Nephron progenitor cell (in vitro differentiated cells): ENCODE measurements around the gene TMEM151B.
"Not testable (repeated sequence)": the region's sequence is repeated elsewhere in the genome, so short reads cannot be mapped to it uniquely, and the experiment has no call there.

Experiments used
- DNase-seq: peaks from one replicate; pipeline ENCODE4 v3.0.0; 2021
- H3K27ac Mint-ChIP-seq: 2 replicates; pipeline ENCODE4 v1.8.0; 2021; ENCODE audit warnings: mild to moderate bottlenecking, moderate library complexity, mixed read lengths
- H3K27me3 Mint-ChIP-seq: 2 replicates; pipeline ENCODE4 v1.8.0; 2021; ENCODE audit warnings: mild to moderate bottlenecking, low read depth, mixed read lengths; ENCODE audit not compliant: poor library complexity
- H3K36me3 Mint-ChIP-seq: 2 replicates; pipeline ENCODE4 v1.8.0; 2021; ENCODE audit warnings: low read depth, mixed read lengths
- H3K4me1 Mint-ChIP-seq: 2 replicates; pipeline ENCODE4 v1.8.0; 2021; ENCODE audit warnings: mixed read lengths
- H3K4me3 Mint-ChIP-seq: 2 replicates; pipeline ENCODE4 v1.8.0; 2021; ENCODE audit warnings: mild to moderate bottlenecking, moderate library complexity, mixed read lengths
- H3K9me3 Mint-ChIP-seq: 2 replicates; pipeline ENCODE4 v1.8.0; 2021; ENCODE audit warnings: mild to moderate bottlenecking, moderate library complexity, mixed read lengths
- TF ChIP-seq, protein P1 (sequence below): fragments of 200-600 bp; sonication (generic); IDR thresholded peaks from 2 replicates; pipeline ENCODE4 v1.5.0; 2021; ENCODE audit warnings: antibody characterized with exemption

The TMEM151B gene

DNA sequence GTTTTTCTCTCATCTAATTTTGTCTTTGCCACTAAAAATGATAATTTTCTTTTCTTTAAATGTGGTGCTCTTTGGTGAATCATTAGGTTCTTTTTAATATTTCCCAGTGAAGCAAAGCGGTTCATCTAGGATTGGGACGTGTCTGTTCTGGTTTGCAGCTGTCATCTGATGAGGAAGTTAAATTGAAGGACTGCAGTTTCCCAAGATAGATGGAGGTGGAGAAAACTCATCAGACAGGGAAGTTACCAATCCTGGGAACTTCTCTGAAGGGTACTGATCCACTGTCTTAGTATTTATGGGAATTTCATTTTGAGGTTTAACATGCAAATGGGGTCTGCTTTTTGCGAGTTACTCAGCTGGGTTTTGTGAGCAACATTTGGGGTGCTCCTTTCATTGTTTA is 45.3 kb downstream of the TMEM151B start:
- Mint-ChIP-seq H3K9me3 (no peaks in the 10 kb centered on the region), H3K27me3 (peaks cover 39% of the 10 kb centered on the region), H3K36me3 (peaks cover 14% of the 10 kb centered on the region), H3K27ac (no peak overlapping the region), H3K4me3 (no peak overlapping the region), H3K4me1 (peaks cover 21% of the 10 kb centered on the region)
- DNase-seq: no peak
- TF ChIP-seq, protein P1, sequence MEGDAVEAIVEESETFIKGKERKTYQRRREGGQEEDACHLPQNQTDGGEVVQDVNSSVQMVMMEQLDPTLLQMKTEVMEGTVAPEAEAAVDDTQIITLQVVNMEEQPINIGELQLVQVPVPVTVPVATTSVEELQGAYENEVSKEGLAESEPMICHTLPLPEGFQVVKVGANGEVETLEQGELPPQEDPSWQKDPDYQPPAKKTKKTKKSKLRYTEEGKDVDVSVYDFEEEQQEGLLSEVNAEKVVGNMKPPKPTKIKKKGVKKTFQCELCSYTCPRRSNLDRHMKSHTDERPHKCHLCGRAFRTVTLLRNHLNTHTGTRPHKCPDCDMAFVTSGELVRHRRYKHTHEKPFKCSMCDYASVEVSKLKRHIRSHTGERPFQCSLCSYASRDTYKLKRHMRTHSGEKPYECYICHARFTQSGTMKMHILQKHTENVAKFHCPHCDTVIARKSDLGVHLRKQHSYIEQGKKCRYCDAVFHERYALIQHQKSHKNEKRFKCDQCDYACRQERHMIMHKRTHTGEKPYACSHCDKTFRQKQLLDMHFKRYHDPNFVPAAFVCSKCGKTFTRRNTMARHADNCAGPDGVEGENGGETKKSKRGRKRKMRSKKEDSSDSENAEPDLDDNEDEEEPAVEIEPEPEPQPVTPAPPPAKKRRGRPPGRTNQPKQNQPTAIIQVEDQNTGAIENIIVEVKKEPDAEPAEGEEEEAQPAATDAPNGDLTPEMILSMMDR: no peak

DNA sequence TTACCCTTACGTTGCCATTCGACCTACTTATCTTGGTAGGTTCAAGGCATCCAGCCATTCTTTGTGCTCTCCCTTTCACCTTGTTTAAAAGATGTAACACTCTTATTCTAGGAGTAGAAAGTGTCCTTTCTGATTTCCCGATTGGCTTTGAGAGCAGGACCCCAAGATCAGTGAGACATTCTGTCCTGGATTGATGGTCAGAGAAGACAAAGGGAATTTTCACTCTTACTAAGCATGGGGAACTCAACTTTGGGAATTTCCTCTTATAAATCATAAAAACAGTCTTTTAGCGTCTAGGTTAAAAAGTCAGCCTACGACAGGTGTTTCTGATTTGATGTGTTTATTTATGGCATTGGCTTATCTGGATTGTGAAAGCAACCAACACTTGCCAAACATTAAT is 45.7 kb downstream of the TMEM151B start:
- Mint-ChIP-seq H3K36me3 (peaks cover 10% of the 10 kb centered on the region), H3K4me3 (no peak overlapping the region), H3K27ac (no peak overlapping the region), H3K9me3 (no peaks in the 10 kb centered on the region), H3K4me1 (peaks cover 21% of the 10 kb centered on the region), H3K27me3 (peaks cover 41% of the 10 kb centered on the region)
- DNase-seq: no peak
- TF ChIP-seq, protein P1: no peak

- Mint-ChIP-seq H3K4me3 (no peak overlapping the region), H3K27ac (no peak overlapping the region), H3K27me3 (peaks cover 46% of the 10 kb centered on the region), H3K9me3 (no peaks in the 10 kb centered on the region), H3K36me3 (peaks cover 5% of the 10 kb centered on the region), H3K4me1 (peaks cover 20% of the 10 kb centered on the region)
- TF ChIP-seq, protein P1: no peak
- no peak for DNase-seq
Observed at GRCh38 chr6:44316481-44316880, 46.2 kb downstream of the TMEM151B start.

DNA sequence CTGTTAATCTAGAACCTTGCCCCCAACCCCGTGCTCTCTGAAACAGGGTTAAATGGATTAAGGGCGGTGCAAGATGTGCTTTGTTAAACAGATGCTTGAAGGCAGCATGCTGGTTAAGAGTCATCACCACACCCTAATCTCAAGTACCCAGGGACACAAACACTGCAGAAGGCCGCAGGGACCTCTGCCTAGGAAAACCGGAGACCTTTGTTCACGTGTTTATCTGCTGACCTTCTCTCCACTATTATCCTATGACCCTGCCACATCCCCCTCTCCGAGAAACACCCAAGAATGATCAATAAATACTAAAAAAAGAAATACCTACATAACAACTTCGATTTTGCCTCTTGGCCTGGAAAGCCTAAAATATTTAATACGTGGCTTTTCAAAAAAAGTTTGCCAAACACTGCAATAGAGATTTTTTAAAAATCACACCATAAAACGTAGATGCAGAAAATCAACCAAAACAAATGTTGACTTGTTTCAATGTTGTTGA is 46.9 kb downstream of the TMEM151B start:
- DNase-seq, H3K4me3 Mint-ChIP-seq, H3K27ac Mint-ChIP-seq, H3K9me3 Mint-ChIP-seq, H3K36me3 Mint-ChIP-seq: not testable (repeated sequence)
- Mint-ChIP-seq H3K27me3 (peaks cover 48% of the 10 kb centered on the region), H3K4me1 (peaks cover 13% of the 10 kb centered on the region)

DNA sequence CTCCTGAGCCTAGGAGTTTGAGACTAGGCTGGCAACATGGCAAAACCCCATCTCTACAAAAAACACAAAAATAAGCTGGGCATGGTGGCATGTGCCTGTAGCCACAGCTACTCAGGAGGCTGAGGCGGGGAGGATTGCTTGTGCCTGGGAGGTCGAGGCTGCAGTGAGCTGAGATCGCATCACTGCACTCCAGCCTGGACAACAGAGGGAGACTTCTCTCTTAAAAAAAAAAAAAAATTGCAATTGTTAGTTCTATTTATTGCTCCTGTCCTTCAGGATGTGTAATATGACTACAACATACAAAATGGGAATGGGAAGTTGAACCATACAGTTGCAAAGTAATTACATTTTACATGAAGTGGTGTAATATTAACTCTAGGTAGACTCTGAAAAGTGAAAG is 51.0 kb downstream of the TMEM151B start:
- DNase-seq: no peak
- Mint-ChIP-seq H3K27ac (no peak overlapping the region), H3K27me3 (peaks cover 45% of the 10 kb centered on the region), H3K9me3 (no peaks in the 10 kb centered on the region), H3K36me3 (no peaks in the 10 kb centered on the region), H3K4me3 (no peak overlapping the region), H3K4me1 (no peaks in the 10 kb centered on the region)
- TF ChIP-seq, protein P1: no peak

- no peak for DNase-seq
- Mint-ChIP-seq H3K4me1 (peaks cover 12% of the 10 kb centered on the region), H3K36me3 (no peaks in the 10 kb centered on the region), H3K27ac (no peak overlapping the region), H3K9me3 (no peaks in the 10 kb centered on the region), H3K4me3 (no peak overlapping the region), H3K27me3 (peaks cover 25% of the 10 kb centered on the region)
- TF ChIP-seq, protein P1: no peak
Observed at GRCh38 chr6:44327096-44327495, 56.8 kb downstream of the TMEM151B start.
